Mesothelial cell of epicardium (in vitro differentiated cells): ENCODE data around the gene CR1. TPM values are rescaled to one million over a fixed set of nuclear protein-coding genes. Genes with fewer than 3 reads are reported as not detected.

ENCODE experiments used
- DNase-seq, 2 experiments: peaks; one replicate each; pipeline ENCODE4 v3.0.0; 2021; ENCODE audit warnings: low spot score in 2 of 2; ENCODE audit not compliant: unreplicated experiment in 2 of 2
- H3K27ac Mint-ChIP-seq: 2 replicates; pipeline ENCODE4 v1.8.0; 2021; ENCODE audit warnings: mixed read lengths
- H3K27me3 Mint-ChIP-seq: 2 replicates; pipeline ENCODE4 v1.8.0; 2021; ENCODE audit warnings: low read depth, mixed read lengths
- H3K36me3 Mint-ChIP-seq: 2 replicates; pipeline ENCODE4 v1.8.0; 2021; ENCODE audit warnings: mixed read lengths
- H3K4me1 Mint-ChIP-seq: 2 replicates; pipeline ENCODE4 v1.8.0; 2021; ENCODE audit warnings: mixed read lengths
- H3K4me3 Mint-ChIP-seq: 2 replicates; pipeline ENCODE4 v1.8.0; 2021; ENCODE audit warnings: mild to moderate bottlenecking, moderate library complexity, mixed read lengths
- H3K9me3 Mint-ChIP-seq: 2 replicates; pipeline ENCODE4 v1.8.0; 2021; ENCODE audit warnings: mixed read lengths
- total RNA-seq: library from RNA; stranded (reverse); gene quantifications from 3 replicates; pipeline ENCODE4 v1.2.1, GENCODE V29; 2021
- TF ChIP-seq, protein P1 (sequence below): fragments of 200-600 bp; sonication (generic); IDR thresholded peaks from one replicate; pipeline ENCODE4 v1.5.0; 2021; ENCODE audit warnings: antibody characterized with exemption; ENCODE audit not compliant: unreplicated experiment

The CR1 gene
- total RNA-seq, 1 donor from 2014 or later = 0.09 TPM

DNA sequence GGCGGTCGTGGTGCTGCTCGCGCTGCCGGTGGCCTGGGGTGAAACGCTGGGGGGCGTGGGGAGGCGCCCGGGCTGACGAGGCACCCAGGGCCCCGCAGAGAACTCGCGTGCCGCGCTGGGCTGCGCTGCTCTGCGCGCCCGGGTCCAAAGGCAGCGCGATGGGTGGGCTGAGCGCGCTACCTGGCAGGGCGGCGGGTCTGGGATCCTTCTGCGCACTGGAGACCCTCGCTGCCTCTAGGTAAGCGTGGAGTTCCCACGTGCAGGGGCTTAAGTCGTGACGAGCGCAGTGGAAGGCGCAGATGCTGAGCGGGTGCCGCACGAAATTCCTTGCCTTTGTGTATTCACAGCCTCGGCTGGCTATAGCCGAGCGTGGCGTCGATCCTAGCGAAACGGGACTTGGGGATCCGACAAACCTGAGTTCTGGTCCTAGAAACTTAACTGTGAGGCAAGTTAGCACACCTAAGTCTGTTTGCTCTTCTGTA lies 173.6 kb downstream of the CR1 start:
- TF ChIP-seq, protein P1, sequence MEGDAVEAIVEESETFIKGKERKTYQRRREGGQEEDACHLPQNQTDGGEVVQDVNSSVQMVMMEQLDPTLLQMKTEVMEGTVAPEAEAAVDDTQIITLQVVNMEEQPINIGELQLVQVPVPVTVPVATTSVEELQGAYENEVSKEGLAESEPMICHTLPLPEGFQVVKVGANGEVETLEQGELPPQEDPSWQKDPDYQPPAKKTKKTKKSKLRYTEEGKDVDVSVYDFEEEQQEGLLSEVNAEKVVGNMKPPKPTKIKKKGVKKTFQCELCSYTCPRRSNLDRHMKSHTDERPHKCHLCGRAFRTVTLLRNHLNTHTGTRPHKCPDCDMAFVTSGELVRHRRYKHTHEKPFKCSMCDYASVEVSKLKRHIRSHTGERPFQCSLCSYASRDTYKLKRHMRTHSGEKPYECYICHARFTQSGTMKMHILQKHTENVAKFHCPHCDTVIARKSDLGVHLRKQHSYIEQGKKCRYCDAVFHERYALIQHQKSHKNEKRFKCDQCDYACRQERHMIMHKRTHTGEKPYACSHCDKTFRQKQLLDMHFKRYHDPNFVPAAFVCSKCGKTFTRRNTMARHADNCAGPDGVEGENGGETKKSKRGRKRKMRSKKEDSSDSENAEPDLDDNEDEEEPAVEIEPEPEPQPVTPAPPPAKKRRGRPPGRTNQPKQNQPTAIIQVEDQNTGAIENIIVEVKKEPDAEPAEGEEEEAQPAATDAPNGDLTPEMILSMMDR = no peak
- H3K4me1 Mint-ChIP-seq = no peaks in the 10 kb centered on the region
- peak overlapping the region; percentile 49 for H3K4me3 Mint-ChIP-seq
- DNase-seq = no peak
- H3K36me3 Mint-ChIP-seq = no peaks in the 10 kb centered on the region
- peaks cover 72% of the 10 kb centered on the region for H3K27me3 Mint-ChIP-seq
- no peak overlapping the region for H3K27ac Mint-ChIP-seq
- peaks cover 21% of the 10 kb centered on the region for H3K9me3 Mint-ChIP-seq

DNA sequence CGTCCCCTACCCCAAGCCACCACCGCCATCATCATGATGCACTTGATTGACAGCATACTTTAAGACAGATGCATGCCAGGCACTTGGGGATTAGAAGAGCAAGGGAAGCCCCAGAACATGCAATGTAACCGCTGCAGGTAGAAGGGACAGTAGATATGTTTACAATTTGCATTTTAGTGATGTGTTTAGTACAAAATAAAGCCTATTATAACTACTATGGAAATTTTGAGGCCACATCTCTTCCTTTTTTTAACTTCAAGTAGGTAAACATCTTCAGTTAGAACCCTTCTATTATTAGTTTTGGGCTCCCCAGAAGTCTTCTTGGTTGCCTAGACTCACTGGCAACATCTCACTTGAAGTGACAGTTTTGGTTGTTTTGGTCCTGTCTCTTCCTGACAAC lies 174.2 kb downstream of the CR1 start:
- no peak overlapping the region for H3K27ac Mint-ChIP-seq
- DNase-seq = no peak
- H3K36me3 Mint-ChIP-seq = no peaks in the 10 kb centered on the region
- TF ChIP-seq, protein P1 = no peak
- peaks cover 75% of the 10 kb centered on the region for H3K27me3 Mint-ChIP-seq
- peaks cover 18% of the 10 kb centered on the region for H3K9me3 Mint-ChIP-seq
- H3K4me3 Mint-ChIP-seq = no peak overlapping the region
- no peaks in the 10 kb centered on the region for H3K4me1 Mint-ChIP-seq

DNA sequence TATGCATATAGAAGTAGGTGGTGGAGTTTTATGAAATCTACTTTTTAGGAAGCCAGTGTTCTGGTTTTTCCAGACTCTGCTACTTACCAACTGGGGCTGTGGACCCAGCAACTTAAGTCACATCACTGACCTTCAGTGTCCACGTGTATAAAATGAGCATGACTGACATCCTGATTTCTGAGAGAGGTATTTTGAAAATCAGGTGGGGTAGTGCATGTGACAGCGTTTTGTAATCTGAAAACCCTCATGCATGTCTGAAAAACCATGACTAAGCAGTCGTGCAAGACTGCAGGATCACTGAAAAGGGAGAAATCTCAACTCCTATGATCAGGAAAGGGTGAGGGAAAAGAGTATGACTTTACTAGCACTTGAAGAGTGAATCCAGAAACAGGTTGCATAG lies 175.0 kb downstream of the CR1 start:
- H3K27me3 Mint-ChIP-seq = peaks cover 76% of the 10 kb centered on the region
- H3K4me3 Mint-ChIP-seq = no peak overlapping the region
- no peaks in the 10 kb centered on the region for H3K4me1 Mint-ChIP-seq
- no peaks in the 10 kb centered on the region for H3K36me3 Mint-ChIP-seq
- TF ChIP-seq, protein P1 = no peak
- H3K27ac Mint-ChIP-seq = no peak overlapping the region
- no peak for DNase-seq
- peaks cover 14% of the 10 kb centered on the region for H3K9me3 Mint-ChIP-seq

DNA sequence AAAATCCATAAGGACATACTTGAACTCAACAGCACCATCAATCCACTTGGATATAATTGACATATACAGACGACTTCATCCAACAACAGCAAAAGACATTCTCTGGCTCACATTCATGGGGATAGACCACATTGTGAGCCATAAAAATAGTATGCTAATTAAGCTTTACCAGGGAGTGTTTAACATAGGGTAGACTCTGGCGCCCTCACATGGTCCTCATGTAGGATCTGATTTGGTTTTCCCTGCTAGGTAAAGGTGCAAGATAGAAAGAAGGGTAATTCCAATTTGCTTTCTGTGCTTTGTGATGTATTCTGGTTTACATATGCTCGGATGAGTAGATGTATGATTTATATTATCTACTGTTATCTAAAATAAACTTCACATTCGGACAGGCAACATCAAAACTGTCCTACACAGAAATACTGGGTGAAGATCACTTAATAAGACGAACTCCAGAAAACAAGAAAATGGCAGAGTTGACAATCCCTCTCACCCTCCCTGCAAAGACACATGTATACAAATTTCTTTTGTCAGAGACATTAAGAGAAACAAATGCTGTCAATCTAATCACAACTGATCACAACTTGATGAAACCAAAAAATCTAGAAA lies 176.7 kb downstream of the CR1 start:
- Mint-ChIP-seq H3K27ac (no peak overlapping the region), H3K27me3 (peaks cover 64% of the 10 kb centered on the region), H3K4me3 (no peak overlapping the region), H3K36me3 (no peaks in the 10 kb centered on the region), H3K4me1 (no peaks in the 10 kb centered on the region), H3K9me3 (no peaks in the 10 kb centered on the region)
- no peak for DNase-seq
- TF ChIP-seq, protein P1 = no peak

DNA sequence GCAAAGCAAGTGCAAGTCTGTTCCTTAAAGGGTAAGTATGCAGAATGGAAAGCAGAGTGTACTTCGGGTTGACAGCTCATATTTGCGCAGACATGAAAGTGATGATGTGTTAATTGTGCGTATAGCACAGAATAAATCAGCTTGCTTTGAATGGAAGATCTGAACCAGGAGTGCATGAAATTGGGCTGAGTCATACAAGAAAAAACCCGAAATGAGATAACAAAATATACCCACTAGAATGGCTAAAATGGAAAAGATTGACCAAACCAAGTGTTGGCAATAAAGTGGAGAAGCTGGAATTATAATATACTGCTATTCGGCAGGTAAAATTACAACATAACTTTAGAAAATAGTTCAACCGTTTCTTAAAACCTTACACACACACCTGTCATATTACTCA lies 177.4 kb downstream of the CR1 start:
- no peaks in the 10 kb centered on the region for H3K9me3 Mint-ChIP-seq
- TF ChIP-seq, protein P1 = no peak
- no peaks in the 10 kb centered on the region for H3K4me1 Mint-ChIP-seq
- no peaks in the 10 kb centered on the region for H3K36me3 Mint-ChIP-seq
- no peak for DNase-seq
- peaks cover 56% of the 10 kb centered on the region for H3K27me3 Mint-ChIP-seq
- H3K27ac Mint-ChIP-seq = no peak overlapping the region
- no peak overlapping the region for H3K4me3 Mint-ChIP-seq
